ENCODE results near the gene GTF3C4.

- TF ChIP-seq CTCF (conservative IDR thresholded peaks at IDR 0.05 in 1 of 2, IDR thresholded peaks at IDR 0.05 in 1 of 2; ENCODE audit: extremely low read depth in 1 of 2, insufficient read depth in 1 of 2, low read depth in 1 of 2, low read length in 2 of 2) (no peak), EZH2 (IDR thresholded peaks at IDR 0.05; ENCODE audit: borderline replicate concordance, low read length) (no peak)
Observed at GRCh38 chr9:132639322-132639721, 30.9 kb upstream of the GTF3C4 start.
